Mesendoderm (in vitro differentiated cells): ENCODE measurements around the gene RAPGEF4.

Experiments used
- DNase-seq: peaks from one replicate; pipeline ENCODE4 v3.0.0; 2013
- H2AK5ac ChIP-seq: 2 replicates; pipeline ENCODE4 v1.6.1; 2013; ENCODE audit warnings: low read length, inconsistent platforms
- H2BK120ac ChIP-seq: 2 replicates; pipeline ENCODE4 v1.6.1; 2013; ENCODE audit warnings: low read depth, mild to moderate bottlenecking, low read length, moderate library complexity, mixed read lengths
- H2BK15ac ChIP-seq: replicated peaks from 2 replicates; pipeline ENCODE4 v1.6.1; 2013; ENCODE audit warnings: low read depth, mild to moderate bottlenecking, moderate library complexity
- H2BK5ac ChIP-seq: 2 replicates; pipeline ENCODE4 v1.6.1; 2013; ENCODE audit warnings: low read length, inconsistent platforms
- H3K18ac ChIP-seq: 2 replicates; pipeline ENCODE4 v1.6.1; 2013; ENCODE audit warnings: mild to moderate bottlenecking, low read length, mixed read lengths
- H3K23ac ChIP-seq: one replicate; pipeline ENCODE4 v1.6.1; 2013; ENCODE audit warnings: low read length
- H3K27ac ChIP-seq: 2 replicates; pipeline ENCODE4 v1.5.1; 2013; ENCODE audit warnings: low read depth, mild to moderate bottlenecking, inconsistent platforms, low read length, moderate library complexity
- H3K27me3 ChIP-seq: 2 replicates; pipeline ENCODE4 v1.6.1; 2013; ENCODE audit warnings: low read length, control low read depth, mild to moderate bottlenecking, inconsistent platforms; ENCODE audit not compliant: insufficient read depth, poor library complexity
- H3K36me3 ChIP-seq: 2 replicates; pipeline ENCODE4 v1.6.1; 2013; ENCODE audit warnings: low read length, inconsistent platforms; ENCODE audit not compliant: control insufficient read depth, insufficient read depth
- H3K4ac ChIP-seq: one replicate; pipeline ENCODE4 v1.6.1; 2013; ENCODE audit warnings: low read depth, mild to moderate bottlenecking, low read length, moderate library complexity
- H3K4me1 ChIP-seq: 2 replicates; pipeline ENCODE4 v1.6.1; 2013; ENCODE audit warnings: low read depth, low read length, inconsistent platforms; ENCODE audit not compliant: control insufficient read depth
- H3K4me2 ChIP-seq: 2 replicates; pipeline ENCODE4 v1.6.1; 2013; ENCODE audit warnings: low read length
- H3K4me3 ChIP-seq: 2 replicates; pipeline ENCODE4 v1.5.1; 2013; ENCODE audit warnings: mild to moderate bottlenecking, low read length
- H3K56ac ChIP-seq: one replicate; pipeline ENCODE4 v1.6.1; 2013; ENCODE audit warnings: low read length
- H3K79me1 ChIP-seq: 2 replicates; pipeline ENCODE4 v1.6.1; 2013; ENCODE audit warnings: low read length, inconsistent platforms
- H3K79me2 ChIP-seq: 2 replicates; pipeline ENCODE4 v1.6.1; 2013; ENCODE audit warnings: mild to moderate bottlenecking, low read length; ENCODE audit not compliant: control insufficient read depth, insufficient read depth
- H3K9ac ChIP-seq: 2 replicates; pipeline ENCODE4 v1.6.1; 2013; ENCODE audit warnings: low read length, inconsistent platforms
- H4K5ac ChIP-seq: one replicate; pipeline ENCODE4 v1.6.1; 2013; ENCODE audit warnings: low read length
- H4K8ac ChIP-seq: one replicate; pipeline ENCODE4 v1.6.1; 2013; ENCODE audit warnings: low read depth, mild to moderate bottlenecking, control low read depth, low read length, moderate library complexity
- WGBS: extraction: QIAGEN DNeasy Blood & Tissue Kit; methylation state at CpG from one replicate; pipeline ENCODE4 v1.1.7; 2013; ENCODE audit warnings: low lambda C conversion rate, missing lambda C conversion rate; ENCODE audit not compliant: insufficient coverage; ENCODE audit errors: extremely low coverage; 5-methylcytosine and 5-hydroxymethylcytosine counted together

Gene RAPGEF4

GRCh38 chr2:173049831-173050230 is 314.2 kb downstream of the RAPGEF4 start:
- no peak overlapping the region for H4K8ac ChIP-seq

DNA sequence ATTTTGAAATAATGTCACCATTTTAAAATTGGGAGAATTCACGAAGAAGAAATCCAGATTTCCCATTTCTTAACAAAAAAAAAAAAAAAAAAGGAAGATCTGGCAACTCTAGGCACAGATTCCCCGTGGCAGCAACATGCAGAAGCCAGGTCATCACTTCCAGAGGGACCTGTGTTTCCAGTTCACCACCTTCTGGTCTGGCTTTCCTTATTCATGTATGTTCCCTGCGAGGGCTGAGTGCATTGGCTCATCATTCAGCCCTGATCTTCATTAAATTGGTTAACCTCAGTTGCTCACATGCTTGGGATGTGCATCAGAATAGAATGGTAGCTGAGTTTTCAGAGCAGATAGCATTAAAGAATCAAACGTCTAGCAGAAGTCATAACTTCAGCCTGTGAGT is 315.0 kb downstream of the RAPGEF4 start:
- Histone ChIP-seq H2BK5ac (no peak overlapping the region), H3K9ac (no peak overlapping the region), H3K4me3 (no peak overlapping the region), H3K27ac (no peak overlapping the region), H3K36me3 (no peaks in the 10 kb centered on the region), H2BK15ac (no peak overlapping the region), H4K5ac (no peak overlapping the region), H3K23ac (no peak overlapping the region), H3K79me1 (no peaks in the 10 kb centered on the region), H3K4ac (no peak overlapping the region), H3K4me1 (no peaks in the 10 kb centered on the region), H3K79me2 (no peaks in the 10 kb centered on the region), H3K4me2 (no peak overlapping the region), H3K27me3 (no peaks in the 10 kb centered on the region), H2BK120ac (no peak overlapping the region), H3K18ac (no peak overlapping the region), H3K56ac (no peak overlapping the region), H2AK5ac (no peak overlapping the region), H4K8ac (no peak overlapping the region)
- no CpG with 5 or more reads among the region's 4 CpGs for WGBS
- DNase-seq, result no peak

More at GRCh38 chr2:173049831-173050230, 314.2 kb downstream of the RAPGEF4 start:
- no peak overlapping the region for H3K4me3 ChIP-seq
- H3K56ac ChIP-seq, result no peak overlapping the region
- H2AK5ac ChIP-seq, result no peak overlapping the region
- H4K5ac ChIP-seq, result no peak overlapping the region
- H3K9ac ChIP-seq, result no peak overlapping the region
- H3K27ac ChIP-seq, result no peak overlapping the region
- no peak overlapping the region for H2BK120ac ChIP-seq
- no CpG with 5 or more reads among the region's 3 CpGs for WGBS
- H3K79me1 ChIP-seq, result no peaks in the 10 kb centered on the region
- no peaks in the 10 kb centered on the region for H3K79me2 ChIP-seq
- H2BK15ac ChIP-seq, result no peak overlapping the region
- H2BK5ac ChIP-seq, result no peak overlapping the region
- H3K4me2 ChIP-seq, result no peak overlapping the region
- H3K27me3 ChIP-seq, result no peaks in the 10 kb centered on the region
- no peaks in the 10 kb centered on the region for H3K4me1 ChIP-seq
- no peak for DNase-seq
- no peak overlapping the region for H3K18ac ChIP-seq
- H3K36me3 ChIP-seq, result no peaks in the 10 kb centered on the region
- H3K4ac ChIP-seq, result no peak overlapping the region
- H3K23ac ChIP-seq, result no peak overlapping the region

DNA sequence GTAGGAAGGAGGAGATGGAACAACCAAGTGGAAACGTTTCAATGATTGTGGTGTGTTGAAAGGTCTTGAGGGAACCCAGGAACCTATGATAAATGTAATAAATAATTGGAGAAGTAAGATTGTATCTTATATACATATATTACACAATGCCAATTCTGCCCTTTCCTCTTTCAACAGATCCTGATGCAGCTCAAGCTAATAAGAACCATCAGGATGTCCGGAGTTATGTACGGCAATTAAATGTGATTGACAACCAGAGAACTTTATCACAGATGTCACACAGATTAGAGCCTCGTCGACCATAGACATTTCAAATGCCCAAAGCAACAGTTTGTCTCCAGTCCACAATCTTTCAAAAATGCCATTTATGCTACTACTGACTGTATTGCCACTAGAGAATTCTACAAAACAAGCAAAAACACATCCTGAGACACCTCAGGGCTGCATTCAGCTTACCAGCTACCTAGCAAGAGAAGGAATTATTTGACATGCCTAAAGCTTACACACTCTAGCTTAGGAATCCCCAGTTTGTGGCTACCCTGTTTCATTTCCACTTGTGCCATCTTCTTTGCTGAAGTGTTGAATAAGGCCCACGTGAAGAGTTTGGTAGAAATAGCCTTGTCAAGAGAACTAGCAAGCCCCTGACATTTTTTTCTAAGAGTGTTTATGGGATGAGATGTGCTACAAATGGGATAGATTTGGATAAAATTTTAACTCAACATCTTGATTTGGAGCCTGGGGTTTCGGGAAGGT is 316.0 kb downstream of the RAPGEF4 start:
- Histone ChIP-seq H3K23ac (no peak overlapping the region), H3K4ac (no peak overlapping the region), H2BK120ac (no peak overlapping the region), H2BK15ac (peak overlapping the region; percentile 11), H3K79me2 (no peaks in the 10 kb centered on the region), H3K9ac (no peak overlapping the region), H3K27me3 (no peaks in the 10 kb centered on the region), H3K56ac (no peak overlapping the region), H3K36me3 (no peaks in the 10 kb centered on the region), H3K4me2 (no peak overlapping the region), H3K27ac (no peak overlapping the region), H3K79me1 (no peaks in the 10 kb centered on the region), H4K5ac (no peak overlapping the region), H4K8ac (no peak overlapping the region), H2AK5ac (no peak overlapping the region), H3K4me3 (no peak overlapping the region), H3K4me1 (no peaks in the 10 kb centered on the region), H3K18ac (no peak overlapping the region), H2BK5ac (no peak overlapping the region)
- no peak for DNase-seq
- no CpG with 5 or more reads among the region's 7 CpGs for WGBS

DNA sequence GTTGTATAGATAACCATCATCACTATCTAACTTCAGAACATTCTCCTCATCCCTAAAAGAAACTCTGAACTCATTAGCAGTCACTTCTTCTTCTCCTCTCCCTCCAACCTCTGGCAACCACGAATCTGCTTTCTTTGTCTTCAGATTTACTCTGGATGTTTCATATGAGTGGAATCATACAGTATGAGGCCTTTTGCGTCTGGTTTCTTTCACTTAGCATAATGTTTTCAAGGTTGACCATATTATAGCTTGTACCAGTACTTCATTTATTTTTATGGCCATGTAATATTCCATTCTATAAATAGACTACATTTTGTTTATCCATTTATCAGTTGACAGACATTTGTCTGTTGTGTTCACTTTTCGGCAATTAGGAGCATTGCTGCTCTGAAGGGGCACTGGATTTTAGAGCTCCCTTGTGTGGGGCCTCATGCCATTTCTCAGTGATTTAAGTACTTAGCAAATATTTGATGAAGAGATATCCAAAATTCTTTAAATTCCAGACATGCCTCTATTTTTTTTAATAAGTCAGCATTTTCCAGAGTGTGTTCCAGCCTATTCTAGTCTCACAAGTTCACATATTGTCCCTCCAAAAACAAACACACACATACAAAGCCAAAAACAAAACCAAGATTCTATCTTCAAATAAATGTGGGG is 317.5 kb downstream of the RAPGEF4 start:
- H3K9ac ChIP-seq, result no peak overlapping the region
- no peak overlapping the region for H2BK5ac ChIP-seq
- H2AK5ac ChIP-seq, result no peak overlapping the region
- H3K56ac ChIP-seq, result no peak overlapping the region
- no peaks in the 10 kb centered on the region for H3K36me3 ChIP-seq
- H3K4me1 ChIP-seq, result no peaks in the 10 kb centered on the region
- H3K27me3 ChIP-seq, result no peaks in the 10 kb centered on the region
- no peak overlapping the region for H3K23ac ChIP-seq
- peak; percentile 72 for DNase-seq
- H3K79me1 ChIP-seq, result no peaks in the 10 kb centered on the region
- no peak overlapping the region for H3K27ac ChIP-seq
- no peak overlapping the region for H2BK120ac ChIP-seq
- H3K4ac ChIP-seq, result no peak overlapping the region
- H3K79me2 ChIP-seq, result no peaks in the 10 kb centered on the region
- no peak overlapping the region for H4K5ac ChIP-seq
- H2BK15ac ChIP-seq, result no peak overlapping the region
- H3K18ac ChIP-seq, result no peak overlapping the region
- WGBS, result no CpG with 5 or more reads among the region's 3 CpGs
- no peak overlapping the region for H3K4me2 ChIP-seq
- no peak overlapping the region for H4K8ac ChIP-seq
- no peak overlapping the region for H3K4me3 ChIP-seq

DNA sequence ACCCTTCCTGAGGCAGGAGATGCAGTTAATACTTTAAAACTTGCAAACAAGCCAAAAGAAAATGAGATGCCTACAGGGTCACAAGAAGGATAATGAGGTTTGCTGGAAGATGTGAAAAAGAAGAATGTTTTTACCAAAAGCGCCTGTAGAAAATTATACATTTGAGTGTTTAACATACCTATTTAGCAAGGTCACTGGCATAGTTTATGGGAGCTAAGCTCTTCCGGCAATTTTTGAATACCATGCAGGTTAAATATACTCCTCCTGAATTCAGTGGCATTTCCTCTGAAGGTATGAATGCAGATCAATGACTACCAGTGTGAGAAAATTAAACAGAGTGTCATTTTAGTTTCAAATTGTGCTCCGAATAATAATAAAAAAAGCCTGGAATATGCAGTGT is 318.8 kb downstream of the RAPGEF4 start:
- no peaks in the 10 kb centered on the region for H3K79me2 ChIP-seq
- H2AK5ac ChIP-seq, result no peak overlapping the region
- WGBS, result no CpG with 5 or more reads among the region's 3 CpGs
- H4K5ac ChIP-seq, result no peak overlapping the region
- H3K4me2 ChIP-seq, result no peak overlapping the region
- no peak overlapping the region for H3K9ac ChIP-seq
- H2BK120ac ChIP-seq, result no peak overlapping the region
- no peaks in the 10 kb centered on the region for H3K4me1 ChIP-seq
- DNase-seq, result peak; percentile 59
- H2BK15ac ChIP-seq, result no peak overlapping the region
- H4K8ac ChIP-seq, result no peak overlapping the region
- no peak overlapping the region for H3K4ac ChIP-seq
- H2BK5ac ChIP-seq, result no peak overlapping the region
- no peak overlapping the region for H3K4me3 ChIP-seq
- no peaks in the 10 kb centered on the region for H3K36me3 ChIP-seq
- H3K79me1 ChIP-seq, result no peaks in the 10 kb centered on the region
- no peaks in the 10 kb centered on the region for H3K27me3 ChIP-seq
- no peak overlapping the region for H3K23ac ChIP-seq
- H3K56ac ChIP-seq, result no peak overlapping the region
- H3K18ac ChIP-seq, result no peak overlapping the region
- no peak overlapping the region for H3K27ac ChIP-seq
